CD4-positive, CD25-positive, alpha-beta regulatory T cell (primary cell): Measurements from ENCODE around the gene COPS6. TPM values are rescaled to one million over a fixed set of nuclear protein-coding genes. Genes with fewer than 3 reads are reported as not detected.

Experiments used
- ATAC-seq, 2 donors: fragments of 150-1000 bp; cut with Tn5 transposase; one replicate each; pipeline ENCODE4 v1.10.0; 2021; ENCODE audit warnings: low read depth in 2 of 2, moderate number of reproducible peaks in 2 of 2, moderate library complexity in 1 of 2
- DNase-seq, 3 donors: peaks; one replicate each; pipeline versions ENCODE4 v3.0.0 to v3.0.0-alpha.2; 2012 to 2022; ENCODE audit warnings: mixed read lengths in 1 of 3
- H3K27ac ChIP-seq: one replicate; pipeline ENCODE4 v1.7.0; 2013; ENCODE audit warnings: mild to moderate bottlenecking, low read length; ENCODE audit not compliant: insufficient read depth, poor library complexity, severe bottlenecking
- H3K27me3 ChIP-seq: one replicate; pipeline ENCODE4 v1.7.0; 2013; ENCODE audit warnings: low read length; ENCODE audit not compliant: control insufficient read depth, insufficient read depth
- H3K36me3 ChIP-seq: one replicate; pipeline ENCODE4 v1.7.0; 2013; ENCODE audit warnings: mild to moderate bottlenecking, low read length, moderate library complexity; ENCODE audit not compliant: control insufficient read depth, insufficient read depth
- H3K4me1 ChIP-seq: 2 replicates; pipeline ENCODE4 v1.7.0; 2013; ENCODE audit warnings: mild to moderate bottlenecking, low read length; ENCODE audit not compliant: insufficient read depth, control insufficient read depth, poor library complexity, severe bottlenecking
- H3K4me3 ChIP-seq: one replicate; pipeline ENCODE4 v1.7.0; 2013; ENCODE audit warnings: low read depth, mild to moderate bottlenecking, low read length, moderate library complexity
- H3K9me3 ChIP-seq, 2 experiments: 1 replicate in 1 of 2; 2 replicates in 1 of 2; pipeline ENCODE4 v1.7.0; 2013; ENCODE audit warnings: low read length in 2 of 2, mild to moderate bottlenecking in 1 of 2, moderate library complexity in 1 of 2; ENCODE audit not compliant: control insufficient read depth in 2 of 2
- H3K27ac Mint-ChIP-seq, 3 donors: one replicate each; pipeline ENCODE4 v1.8.0; 2020 to 2022; ENCODE audit warnings: mild to moderate bottlenecking in 3 of 3, mixed read lengths in 3 of 3, moderate library complexity in 2 of 3
- H3K27me3 Mint-ChIP-seq: one replicate; pipeline ENCODE4 v1.8.0; 2022; ENCODE audit warnings: mild to moderate bottlenecking, mixed read lengths
- H3K36me3 Mint-ChIP-seq: one replicate; pipeline ENCODE4 v1.8.0; 2020; ENCODE audit warnings: mixed read lengths
- H3K4me1 Mint-ChIP-seq, 4 donors: one replicate each; pipeline ENCODE4 v1.8.0; 2020 to 2022; ENCODE audit warnings: mixed read lengths in 4 of 4, mild to moderate bottlenecking in 1 of 4
- H3K4me3 Mint-ChIP-seq, 4 donors: one replicate each; pipeline ENCODE4 v1.8.0; 2020 to 2022; ENCODE audit warnings: mild to moderate bottlenecking in 4 of 4, mixed read lengths in 4 of 4, moderate library complexity in 3 of 4
- H3K9me3 Mint-ChIP-seq, 7 donors: one replicate each; pipeline ENCODE4 v1.8.0; 2020 to 2022; ENCODE audit warnings: mixed read lengths in 7 of 7, mild to moderate bottlenecking in 3 of 7, moderate library complexity in 2 of 7
- polyA plus RNA-seq, 4 donors: library from polyadenylated mRNA; unstranded; fragments of 300-500 nt; fragmentation: Illumina TruSeq; gene quantifications; one replicate each; pipeline ENCODE4 v1.2.3, GENCODE V29; 2021
- total RNA-seq: library from RNA; stranded (reverse); gene quantifications from one replicate; pipeline ENCODE4 v1.2.3, GENCODE V29; 2022

The COPS6 gene
- total and polyA plus RNA-seq, 5 donors from 2014 or later: 74.4 to 180 (median 130) TPM

GRCh38 chr7:100119072-100119969, 30.6 kb downstream of the COPS6 start, which contains the start of the genes CNPY4 and TAF6:
Gene CNPY4 (plus strand): TSS chr7:100119634. CDS start chr7:100119745, 111 bp downstream.
Gene TAF6 (minus strand): TSS chr7:100119358. CDS start chr7:100114209, 5,149 bp downstream.
- H3K4me3 ChIP-seq: peak within 1 kb of the TSS; percentile 95
- Mint-ChIP-seq H3K9me3 (no peaks in the 10 kb centered on the region), H3K27ac (peak within 1 kb of the TSS; percentile 97 to 100 (median 98)), H3K36me3 (no peaks in the 10 kb centered on the region), H3K27me3 (peaks cover 5% of the 10 kb centered on the region), H3K4me3 (peak within 1 kb of the TSS; percentile 95 to 99 (median 98)), H3K4me1 (peaks cover 0 to 32% (median 15%) of the 10 kb centered on the region in 4 donors)
- peaks cover 5% of the 10 kb centered on the region for H3K36me3 ChIP-seq
- H3K27me3 ChIP-seq: no peaks in the 10 kb centered on the region
- ATAC-seq (peak; percentile 64 to 71), DNase-seq (peak; percentile 92 to 96 (median 95))
- H3K4me1 ChIP-seq: peaks cover 24% of the 10 kb centered on the region
- peak within 1 kb of the TSS; percentile 95 for H3K27ac ChIP-seq
- no peaks in the 10 kb centered on the region for H3K9me3 ChIP-seq

- Mint-ChIP-seq H3K36me3 (no peaks in the 10 kb centered on the region), H3K27me3 (peaks cover 5% of the 10 kb centered on the region), H3K4me1 (peaks cover 0 to 41% (median 21%) of the 10 kb centered on the region in 4 donors), H3K4me3 (peak overlapping the region; percentile 95 to 99 (median 98)), H3K9me3 (no peaks in the 10 kb centered on the region), H3K27ac (peak overlapping the region; percentile 97 to 100 (median 98))
- DNase-seq (peak; percentile 61 to 81 (median 76)), ATAC-seq (peak; percentile 66 to 69)
- H3K27me3 ChIP-seq: no peaks in the 10 kb centered on the region
- H3K36me3 ChIP-seq: peaks cover 5% of the 10 kb centered on the region
- H3K4me1 ChIP-seq: peaks cover 33% of the 10 kb centered on the region
- peak overlapping the region; percentile 95 for H3K4me3 ChIP-seq
- no peaks in the 10 kb centered on the region for H3K9me3 ChIP-seq
- H3K27ac ChIP-seq: peak overlapping the region; percentile 95
These were observed 31.4 kb downstream of the COPS6 start for GRCh38 chr7:100119970-100120732.

- no peaks in the 10 kb centered on the region for H3K36me3 Mint-ChIP-seq
- peak overlapping the region; percentile 95 for H3K4me3 ChIP-seq
- no peaks in the 10 kb centered on the region for H3K9me3 Mint-ChIP-seq
- peak overlapping the region; percentile 95 to 99 (median 98) for H3K4me3 Mint-ChIP-seq
- H3K27ac Mint-ChIP-seq: peak overlapping the region; percentile 97 to 100 (median 98)
- no peaks in the 10 kb centered on the region for H3K9me3 ChIP-seq
- H3K27me3 Mint-ChIP-seq: peaks cover 5% of the 10 kb centered on the region
- H3K27ac ChIP-seq: peak overlapping the region; percentile 95
- ATAC-seq (no peak), DNase-seq (no peak)
- no peaks in the 10 kb centered on the region for H3K27me3 ChIP-seq
- H3K36me3 ChIP-seq: peaks cover 5% of the 10 kb centered on the region
- H3K4me1 ChIP-seq: peaks cover 37% of the 10 kb centered on the region
- peaks cover 0 to 46% (median 23%) of the 10 kb centered on the region in 4 donors for H3K4me1 Mint-ChIP-seq
These were observed 31.9 kb downstream of the COPS6 start for GRCh38 chr7:100120733-100121036.

GRCh38 chr7:100122067-100122466, 33.3 kb downstream of the COPS6 start:
- no peaks in the 10 kb centered on the region for H3K9me3 Mint-ChIP-seq
- H3K4me1 ChIP-seq: peaks cover 45% of the 10 kb centered on the region
- H3K27ac Mint-ChIP-seq: no peak overlapping the region

GRCh38 chr7:100122568-100122967, 33.8 kb downstream of the COPS6 start:
- peaks cover 0 to 54% (median 28%) of the 10 kb centered on the region in 4 donors for H3K4me1 Mint-ChIP-seq

More at GRCh38 chr7:100122067-100122466, 33.3 kb downstream of the COPS6 start:
- Histone ChIP-seq H3K9me3 (no peaks in the 10 kb centered on the region), H3K27ac (no peak overlapping the region), H3K4me3 (no peak overlapping the region), H3K27me3 (no peaks in the 10 kb centered on the region), H3K36me3 (peaks cover 5% of the 10 kb centered on the region)
- ATAC-seq (no peak), DNase-seq (no peak)
- H3K4me3 Mint-ChIP-seq: peak overlapping the region in 1 of 4 donors; percentile 51
- H3K27me3 Mint-ChIP-seq: peaks cover 5% of the 10 kb centered on the region
- H3K4me1 Mint-ChIP-seq: peaks cover 0 to 54% (median 28%) of the 10 kb centered on the region in 4 donors
- H3K36me3 Mint-ChIP-seq: no peaks in the 10 kb centered on the region

GRCh38 chr7:100124301-100125230, 35.8 kb downstream of the COPS6 start:
- H3K4me1 ChIP-seq: peaks cover 46% of the 10 kb centered on the region
- no peak overlapping the region for H3K27ac ChIP-seq

More at GRCh38 chr7:100122568-100122967, 33.8 kb downstream of the COPS6 start:
- Histone ChIP-seq H3K9me3 (no peaks in the 10 kb centered on the region), H3K27ac (no peak overlapping the region), H3K27me3 (no peaks in the 10 kb centered on the region), H3K36me3 (peaks cover 5% of the 10 kb centered on the region), H3K4me3 (no peak overlapping the region), H3K4me1 (peaks cover 46% of the 10 kb centered on the region)
- H3K27ac Mint-ChIP-seq: peak overlapping the region in 2 of 3 donors; percentile 52 to 82
- ATAC-seq (no peak), DNase-seq (no peak)
- no peaks in the 10 kb centered on the region for H3K36me3 Mint-ChIP-seq
- peak overlapping the region in 2 of 4 donors; percentile 58 to 59 for H3K4me3 Mint-ChIP-seq
- H3K9me3 Mint-ChIP-seq: no peaks in the 10 kb centered on the region
- peaks cover 5% of the 10 kb centered on the region for H3K27me3 Mint-ChIP-seq

More at GRCh38 chr7:100124301-100125230, 35.8 kb downstream of the COPS6 start:
- Histone ChIP-seq H3K27me3 (no peaks in the 10 kb centered on the region), H3K4me3 (no peak overlapping the region), H3K9me3 (no peaks in the 10 kb centered on the region), H3K36me3 (peaks cover 5% of the 10 kb centered on the region)
- ATAC-seq (no peak), DNase-seq (no peak)
- Mint-ChIP-seq H3K9me3 (no peaks in the 10 kb centered on the region), H3K4me1 (peaks cover 0 to 50% (median 31%) of the 10 kb centered on the region in 4 donors), H3K27me3 (peaks cover 5% of the 10 kb centered on the region), H3K27ac (peak overlapping the region; percentile 10 to 84 (median 33)), H3K36me3 (no peaks in the 10 kb centered on the region), H3K4me3 (peak overlapping the region in 3 of 4 donors; percentile 48 to 100 (median 97))
